Measurements from ENCODE around the gene MYO18A. TPM values are rescaled to one million over a fixed set of nuclear protein-coding genes. Genes with fewer than 3 reads are reported as not detected.

Gene MYO18A
- polyA plus RNA-seq, 1 donor (not counting 4 experiments of a cell fraction or from before 2014, with no cell fraction given), result 20.0 TPM

GRCh38 chr17:29190039-29190438 lies 9.8 kb upstream of the MYO18A start:
- Histone ChIP-seq H3K4me1 (ENCODE audit: control insufficient read depth, extremely low read depth, insufficient read depth, low read length) (no peaks in the 10 kb centered on the region), H3K4me3 (ENCODE audit: control insufficient read depth in 2 of 3, extremely low read depth in 1 of 3, insufficient read depth in 2 of 3, low read depth in 1 of 3, low read length in 3 of 3) (no peak overlapping the region), H3K4me2 (ENCODE audit: control insufficient read depth, extremely low read depth, insufficient read depth, low read depth, low read length) (no peak overlapping the region), H3K27me3 (ENCODE audit: control insufficient read depth, extremely low read depth, insufficient read depth, low read length) (no peaks in the 10 kb centered on the region), H3K9me1 (ENCODE audit: control insufficient read depth, extremely low read depth, insufficient read depth, low read length) (no peaks in the 10 kb centered on the region), H3K27ac (ENCODE audit: control insufficient read depth, insufficient read depth, low read length) (no peak overlapping the region), H3K36me3 (ENCODE audit: control insufficient read depth in 2 of 2, extremely low read depth in 1 of 2, insufficient read depth in 2 of 2, low read length in 2 of 2) (no peaks in the 10 kb centered on the region), H3K9me3 (ENCODE audit: control insufficient read depth, low read depth, low read length) (no peaks in the 10 kb centered on the region), H3K9ac (ENCODE audit: control insufficient read depth, extremely low read depth, insufficient read depth, low read length) (no peak overlapping the region), H3K79me2 (ENCODE audit: control insufficient read depth, insufficient read depth, low read length) (no peaks in the 10 kb centered on the region), H4K20me1 (ENCODE audit: control insufficient read depth, extremely low read depth, insufficient read depth, low read length) (no peaks in the 10 kb centered on the region), H2AFZ (ENCODE audit: control insufficient read depth, low read length) (no peak overlapping the region)
- TF ChIP-seq, protein P1, sequence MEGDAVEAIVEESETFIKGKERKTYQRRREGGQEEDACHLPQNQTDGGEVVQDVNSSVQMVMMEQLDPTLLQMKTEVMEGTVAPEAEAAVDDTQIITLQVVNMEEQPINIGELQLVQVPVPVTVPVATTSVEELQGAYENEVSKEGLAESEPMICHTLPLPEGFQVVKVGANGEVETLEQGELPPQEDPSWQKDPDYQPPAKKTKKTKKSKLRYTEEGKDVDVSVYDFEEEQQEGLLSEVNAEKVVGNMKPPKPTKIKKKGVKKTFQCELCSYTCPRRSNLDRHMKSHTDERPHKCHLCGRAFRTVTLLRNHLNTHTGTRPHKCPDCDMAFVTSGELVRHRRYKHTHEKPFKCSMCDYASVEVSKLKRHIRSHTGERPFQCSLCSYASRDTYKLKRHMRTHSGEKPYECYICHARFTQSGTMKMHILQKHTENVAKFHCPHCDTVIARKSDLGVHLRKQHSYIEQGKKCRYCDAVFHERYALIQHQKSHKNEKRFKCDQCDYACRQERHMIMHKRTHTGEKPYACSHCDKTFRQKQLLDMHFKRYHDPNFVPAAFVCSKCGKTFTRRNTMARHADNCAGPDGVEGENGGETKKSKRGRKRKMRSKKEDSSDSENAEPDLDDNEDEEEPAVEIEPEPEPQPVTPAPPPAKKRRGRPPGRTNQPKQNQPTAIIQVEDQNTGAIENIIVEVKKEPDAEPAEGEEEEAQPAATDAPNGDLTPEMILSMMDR (optimal IDR thresholded peaks at IDR 0.05 in 1 of 3, IDR thresholded peaks at IDR 0.05 in 1 of 3, conservative IDR thresholded peaks at IDR 0.05 in 1 of 3; ENCODE audit: extremely low read depth in 1 of 3, insufficient read depth in 2 of 3, low read length in 3 of 3), result no peak
- TF ChIP-seq EZH2 (IDR thresholded peaks at IDR 0.05; ENCODE audit: low read length), result no peak
- DNase-seq (ENCODE audit: low read depth, low spot score) (no peak), FAIRE-seq (no peak)
- dilution Hi-C loops (cut with MboI; ENCODE audit: extremely low pct_ligation_motif_present, low sequenced_read_pairs), result no loop called here

DNA sequence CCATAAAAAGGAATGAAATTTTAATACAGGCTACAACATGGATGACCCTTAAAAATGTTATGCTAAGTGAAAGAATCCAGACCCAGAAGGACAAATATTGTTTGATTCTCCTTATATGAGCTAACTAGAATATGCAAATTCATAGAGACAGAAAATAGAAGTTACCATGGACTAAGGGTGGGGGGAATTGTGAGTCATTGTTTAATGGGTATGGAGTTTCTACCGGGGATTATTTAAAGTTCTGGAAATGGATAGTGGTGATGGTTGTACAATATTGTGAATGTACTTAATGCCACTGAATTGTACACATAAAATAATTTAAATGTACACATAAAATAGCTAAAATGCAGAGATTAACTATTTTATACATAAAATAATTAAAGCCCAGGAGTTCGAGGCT lies 9.2 kb upstream of the MYO18A start:
- Histone ChIP-seq H3K9me3 (ENCODE audit: control insufficient read depth, low read depth, low read length) (no peaks in the 10 kb centered on the region), H3K4me2 (ENCODE audit: control insufficient read depth, extremely low read depth, insufficient read depth, low read depth, low read length) (no peak overlapping the region), H4K20me1 (ENCODE audit: control insufficient read depth, extremely low read depth, insufficient read depth, low read length) (no peaks in the 10 kb centered on the region), H2AFZ (ENCODE audit: control insufficient read depth, low read length) (no peak overlapping the region), H3K36me3 (ENCODE audit: control insufficient read depth in 2 of 2, extremely low read depth in 1 of 2, insufficient read depth in 2 of 2, low read length in 2 of 2) (no peaks in the 10 kb centered on the region), H3K27ac (ENCODE audit: control insufficient read depth, insufficient read depth, low read length) (no peak overlapping the region), H3K9me1 (ENCODE audit: control insufficient read depth, extremely low read depth, insufficient read depth, low read length) (no peaks in the 10 kb centered on the region), H3K79me2 (ENCODE audit: control insufficient read depth, insufficient read depth, low read length) (no peaks in the 10 kb centered on the region), H3K4me1 (ENCODE audit: control insufficient read depth, extremely low read depth, insufficient read depth, low read length) (no peaks in the 10 kb centered on the region), H3K4me3 (ENCODE audit: control insufficient read depth in 2 of 3, extremely low read depth in 1 of 3, insufficient read depth in 2 of 3, low read depth in 1 of 3, low read length in 3 of 3) (no peak overlapping the region), H3K27me3 (ENCODE audit: control insufficient read depth, extremely low read depth, insufficient read depth, low read length) (no peaks in the 10 kb centered on the region), H3K9ac (ENCODE audit: control insufficient read depth, extremely low read depth, insufficient read depth, low read length) (no peak overlapping the region)
- TF ChIP-seq EZH2 (IDR thresholded peaks at IDR 0.05; ENCODE audit: low read length), result no peak
- TF ChIP-seq, protein P1 (optimal IDR thresholded peaks at IDR 0.05 in 1 of 3, IDR thresholded peaks at IDR 0.05 in 1 of 3, conservative IDR thresholded peaks at IDR 0.05 in 1 of 3; ENCODE audit: extremely low read depth in 1 of 3, insufficient read depth in 2 of 3, low read length in 3 of 3), result no peak
- dilution Hi-C loops (cut with MboI; ENCODE audit: extremely low pct_ligation_motif_present, low sequenced_read_pairs), result no loop called here
- FAIRE-seq (no peak), DNase-seq (ENCODE audit: low read depth, low spot score) (no peak)

Data from keratinocyte (primary cell).